Dermis microvascular lymphatic vessel endothelial cell (primary cell): ENCODE measurements around the gene TENM3. TPM values are rescaled to one million over a fixed set of nuclear protein-coding genes. Genes with fewer than 3 reads are reported as not detected.

ENCODE experiments used
- DNase-seq, 2 donors: peaks; one replicate each; pipeline versions ENCODE4 v3.0.0 to v3.0.0-alpha.2; 2010; ENCODE audit warnings: low read depth in 2 of 2
- total RNA-seq: library from RNA; depleted of rRNA; stranded (reverse); fragments of >200 nt; gene quantifications from 2 replicates; pipeline ENCODE4 v1.2.1, GENCODE V29; 2014

TENM3 gene
- total RNA-seq, 1 donor from 2014 or later, result 10.3 TPM

GRCh38 chr4:182730791-182731190, 487.6 kb downstream of the TENM3 start:
- DNase-seq, result no peak

- DNase-seq, result no peak
Observed at GRCh38 chr4:182736207-182736606, 493.0 kb downstream of the TENM3 start.

- DNase-seq, result no peak
Observed at GRCh38 chr4:182738283-182739047, 495.3 kb downstream of the TENM3 start.

DNA sequence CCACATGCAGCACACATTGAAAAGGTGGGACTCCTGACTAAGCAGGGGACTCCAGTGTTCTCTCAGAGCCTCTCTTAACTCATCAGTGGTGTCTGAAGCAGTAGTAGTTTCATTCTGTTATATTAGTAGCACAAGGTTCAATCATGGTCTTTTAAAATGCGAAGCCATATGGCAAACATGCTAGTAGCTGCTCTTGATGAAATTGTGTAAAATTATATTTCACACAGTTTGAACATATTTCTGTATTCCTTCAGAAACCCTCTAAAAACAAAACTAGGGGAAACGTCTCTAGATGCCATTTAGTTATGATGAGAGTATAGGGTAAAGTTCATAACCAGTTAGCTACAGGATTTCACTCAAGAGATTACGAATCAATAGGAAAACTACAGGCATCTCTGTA, 497.1 kb downstream of the TENM3 start:
- no peak for DNase-seq

DNA sequence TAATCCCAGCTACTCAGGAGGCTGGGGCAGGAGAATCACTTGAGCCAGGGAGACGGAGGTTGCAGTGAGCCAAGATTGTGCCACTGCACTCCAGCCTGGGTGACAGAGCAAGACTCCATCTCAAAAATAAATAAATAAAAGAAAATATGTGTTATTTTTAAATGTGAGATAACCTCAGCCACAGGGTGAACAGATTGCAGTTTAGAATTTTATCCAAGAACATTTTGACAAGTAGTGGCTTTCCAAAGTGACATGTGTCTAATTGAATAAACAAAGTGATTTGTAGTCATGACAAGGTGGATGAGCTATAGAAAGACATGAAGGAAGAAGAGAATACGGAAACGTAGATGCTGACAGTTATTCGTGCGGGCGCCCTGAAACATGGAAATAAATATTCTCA, 497.9 kb downstream of the TENM3 start:
- no peak for DNase-seq

GRCh38 chr4:182741914-182742313, 498.7 kb downstream of the TENM3 start:
- DNase-seq, result no peak

DNA sequence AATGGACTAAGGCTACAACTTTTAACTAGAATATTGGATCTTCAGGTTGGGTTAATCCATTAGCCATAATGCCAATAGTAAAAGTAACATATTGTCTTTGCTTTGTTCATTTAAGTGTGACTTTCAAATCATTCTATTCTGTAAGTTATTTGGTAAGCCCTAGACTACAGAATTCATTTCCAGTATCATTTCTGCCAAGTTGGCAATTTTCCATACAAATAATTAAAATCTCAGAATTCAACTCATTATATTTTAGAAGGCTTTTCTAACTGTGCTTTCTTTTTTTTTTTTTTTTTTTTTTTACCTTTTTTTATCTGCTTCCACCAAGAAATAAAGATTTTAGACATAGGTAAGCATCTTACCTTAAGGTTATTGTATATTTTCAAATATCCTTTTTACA, 500.6 kb downstream of the TENM3 start:
- no peak for DNase-seq

GRCh38 chr4:182745237-182745636, 502.0 kb downstream of the TENM3 start:
- peak; percentile 58 to 72 for DNase-seq

DNA sequence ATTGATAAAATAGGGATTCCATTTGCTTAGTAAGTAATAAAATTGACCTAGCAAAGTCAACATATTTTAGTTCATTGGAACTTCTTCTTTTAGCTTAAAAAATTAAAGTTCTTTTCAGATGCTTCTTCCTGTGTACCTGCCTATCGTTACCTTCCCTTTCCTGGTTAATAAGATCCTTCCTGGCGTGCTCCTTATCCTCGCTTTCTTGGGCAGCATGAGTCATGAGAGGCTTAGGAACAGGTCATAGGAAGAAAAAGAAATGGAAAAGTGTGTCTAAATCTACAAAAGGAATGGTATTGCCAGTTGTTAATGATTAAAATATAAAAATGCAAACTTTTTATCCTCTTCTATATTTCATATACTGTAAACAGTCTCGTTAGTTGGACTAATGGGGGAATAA, 503.7 kb downstream of the TENM3 start:
- peak in 1 of 2 donors; percentile 33 for DNase-seq

- peak in 1 of 2 donors; percentile 7 for DNase-seq
Observed at GRCh38 chr4:182748283-182748682, 505.1 kb downstream of the TENM3 start.

DNA sequence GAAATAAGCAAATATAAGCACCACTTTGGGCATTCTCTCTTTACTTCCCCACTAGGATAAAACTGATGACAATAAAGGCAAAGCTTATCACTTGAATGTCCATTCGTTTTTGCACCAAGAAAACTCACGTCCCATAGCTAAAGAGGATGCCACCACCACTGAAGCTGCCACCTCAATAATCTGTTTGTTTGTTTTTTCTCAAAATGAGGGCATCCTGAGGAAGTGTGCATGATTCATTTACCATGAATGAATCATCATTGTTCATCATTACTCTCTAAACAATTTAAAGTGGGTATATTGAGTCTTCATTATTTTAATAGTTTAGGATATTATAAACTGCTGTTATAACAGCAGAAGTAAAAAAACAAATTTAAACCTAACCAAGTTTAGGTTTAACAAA, 505.7 kb downstream of the TENM3 start:
- peak; percentile 7 to 63 for DNase-seq

DNA sequence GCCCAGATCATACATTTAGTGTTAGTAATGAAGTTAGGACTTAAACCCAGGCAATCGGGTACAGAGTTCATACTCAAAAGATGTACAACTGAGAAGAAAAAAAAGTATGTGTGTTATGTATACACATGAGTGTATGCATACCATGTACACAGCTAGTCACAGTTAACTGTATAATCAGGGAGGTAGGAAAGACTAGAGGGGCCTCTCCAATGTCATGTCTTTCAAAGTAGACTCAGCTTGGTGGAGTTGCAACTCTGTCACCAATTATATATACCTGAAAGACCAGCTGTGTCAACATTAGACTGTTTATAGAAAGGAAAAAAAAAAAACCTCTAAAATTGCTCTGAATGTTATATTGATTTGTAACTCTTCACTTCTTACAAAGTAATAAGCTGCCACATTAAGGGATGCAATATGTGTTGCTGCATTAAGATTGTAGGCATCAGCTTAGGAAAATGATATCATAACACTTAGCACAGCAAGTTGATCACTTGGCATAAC, 506.5 kb downstream of the TENM3 start:
- peak in 1 of 2 donors; percentile 63 for DNase-seq

DNA sequence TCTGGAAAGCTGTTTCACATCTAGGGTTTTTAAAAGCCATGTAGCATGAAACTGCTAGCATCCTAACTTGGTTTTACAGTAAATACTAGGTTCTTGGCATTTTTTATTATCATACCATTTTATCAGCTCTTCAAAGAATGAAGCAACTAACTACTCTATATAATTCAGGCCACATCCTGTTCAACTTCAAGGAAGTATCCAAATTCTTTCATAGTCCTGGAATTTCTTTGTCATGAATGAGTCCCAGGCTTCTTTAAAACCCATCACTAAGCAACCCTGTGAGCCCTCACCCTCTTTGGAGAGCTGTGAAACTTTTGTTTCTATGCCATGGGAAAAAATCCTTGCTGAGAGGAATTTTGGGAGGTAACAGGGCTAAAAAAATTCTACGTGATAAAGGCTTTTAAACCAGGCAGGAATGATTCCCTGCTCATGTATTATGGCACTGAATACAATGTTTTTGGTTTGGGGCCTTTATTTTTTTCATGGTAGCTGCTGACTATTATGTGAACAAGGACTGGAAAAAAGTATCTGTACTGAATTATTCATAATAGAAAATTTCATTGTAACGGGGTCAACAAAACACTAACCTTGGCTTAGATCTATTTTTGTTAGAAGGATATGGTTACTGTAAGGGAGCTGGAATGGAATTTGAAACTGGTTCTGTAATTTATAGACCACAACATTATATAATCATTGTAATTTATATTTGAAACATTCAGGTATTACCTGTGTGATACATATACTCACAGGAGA, 509.1 kb downstream of the TENM3 start:
- DNase-seq, result peak; percentile 33 to 65

DNA sequence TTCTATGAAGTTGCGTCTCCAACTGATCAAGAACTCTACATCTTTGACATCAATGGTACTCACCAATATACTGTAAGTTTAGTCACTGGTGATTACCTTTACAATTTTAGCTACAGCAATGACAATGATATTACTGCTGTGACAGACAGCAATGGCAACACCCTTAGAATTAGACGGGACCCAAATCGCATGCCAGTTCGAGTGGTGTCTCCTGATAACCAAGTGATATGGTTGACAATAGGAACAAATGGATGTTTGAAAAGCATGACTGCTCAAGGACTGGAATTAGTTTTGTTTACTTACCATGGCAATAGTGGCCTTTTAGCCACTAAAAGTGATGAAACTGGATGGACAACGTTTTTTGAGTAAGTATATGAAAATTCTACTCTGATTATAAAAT, 511.7 kb downstream of the TENM3 start:
- DNase-seq, result no peak

DNA sequence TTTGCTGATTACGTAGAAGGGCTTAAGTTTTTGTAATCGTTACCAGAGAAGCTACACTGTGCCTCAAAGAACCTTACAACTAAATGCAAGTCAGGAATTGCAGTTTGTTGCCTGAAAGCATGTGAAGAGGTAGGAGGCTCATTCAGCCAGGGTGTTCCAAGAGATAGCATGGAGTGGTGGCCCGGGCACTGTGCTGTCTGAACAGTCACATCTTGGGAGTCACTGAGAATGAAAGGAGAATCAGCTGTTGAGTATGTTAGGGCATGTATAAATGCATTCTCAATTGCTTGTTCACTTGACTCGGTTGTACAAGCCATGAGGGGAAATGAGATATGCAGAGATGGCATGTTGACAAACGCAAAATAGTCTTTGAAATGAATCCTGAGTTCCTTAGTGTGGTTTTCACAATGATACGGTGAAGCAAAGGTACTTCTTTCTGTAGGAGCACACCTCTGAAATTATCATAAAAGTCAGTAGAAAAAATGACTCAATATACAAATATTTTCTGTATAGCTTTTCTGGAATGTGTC, 513.0 kb downstream of the TENM3 start:
- no peak for DNase-seq

GRCh38 chr4:182758273-182758672, 515.1 kb downstream of the TENM3 start:
- DNase-seq, result no peak

DNA sequence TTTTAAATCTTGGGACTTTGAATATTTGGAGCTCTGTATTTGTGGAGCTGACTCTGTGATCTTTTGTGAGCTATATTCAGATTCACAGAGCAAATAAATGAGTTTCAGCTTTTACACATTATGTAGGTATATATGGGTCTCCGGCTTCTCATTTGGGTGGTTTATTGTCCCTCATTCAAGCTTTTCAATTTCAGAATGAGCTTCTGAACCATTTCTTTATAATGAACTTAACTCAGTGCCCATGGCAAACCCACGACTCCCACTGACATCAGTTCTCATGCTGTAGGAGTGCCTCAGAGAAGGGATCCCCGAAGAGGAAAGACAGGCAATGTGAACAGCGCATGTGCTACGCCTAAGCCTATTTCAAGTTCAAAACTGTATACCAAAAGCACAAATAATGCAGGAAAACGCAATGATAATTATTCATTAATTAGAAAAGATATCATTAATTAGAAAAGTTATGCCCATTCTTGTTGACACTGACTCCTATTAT, 517.4 kb downstream of the TENM3 start:
- no peak for DNase-seq

- DNase-seq, result no peak
Observed at GRCh38 chr4:182764137-182764536, 520.9 kb downstream of the TENM3 start.

GRCh38 chr4:182764642-182765041, 521.4 kb downstream of the TENM3 start:
- DNase-seq, result no peak

- DNase-seq, result no peak
Observed at GRCh38 chr4:182765987-182766856, 523.0 kb downstream of the TENM3 start.

DNA sequence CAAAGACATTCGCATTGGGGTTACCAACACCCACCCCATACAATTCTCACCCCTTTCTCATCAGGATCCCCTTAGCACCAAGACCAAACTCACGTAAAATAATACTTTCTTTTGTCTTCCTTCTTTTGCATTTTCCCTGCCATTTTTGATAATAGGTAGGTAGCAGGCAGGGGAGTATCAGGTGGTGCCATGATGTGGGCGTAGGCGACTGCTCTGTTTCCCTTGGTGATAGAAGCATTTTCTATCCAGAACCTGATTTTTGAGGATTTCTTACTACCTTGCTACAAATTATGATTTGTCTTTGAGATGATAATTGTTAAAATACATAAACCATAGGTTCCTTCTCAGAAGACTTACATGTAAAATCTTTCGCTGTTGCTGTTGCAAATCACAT, 523.7 kb downstream of the TENM3 start:
- DNase-seq, result no peak
